OCI-LY3 (cell line): ENCODE measurements around the gene SLC43A2.
A peak's percentile ranks its signal among the peaks of the same experiment; 100 is the strongest.

Experiments
- H2AFZ ChIP-seq: fragments of 200-600, 300-600 bp; shearing (Covaris generic); 2 replicates; pipeline ENCODE4 v1.6.0; 2014; ENCODE audit warnings: antibody characterized with exemption, low read depth, low read length
- H3K27ac ChIP-seq: fragments of 200-600, 300-600 bp; sonication (generic); 2 replicates; pipeline ENCODE4 v1.5.1; 2014; ENCODE audit warnings: mild to moderate bottlenecking, low read length, moderate library complexity, mixed read lengths
- H3K27me3 ChIP-seq: fragments of 200-600, 300-600 bp; sonication (generic); 2 replicates; pipeline ENCODE4 v1.6.1; 2014; ENCODE audit warnings: low read depth, low read length, mixed read lengths
- H3K36me3 ChIP-seq: fragments of 200-600, 300-600 bp; sonication (generic); replicated peaks from 2 replicates; pipeline ENCODE3; 2014; ENCODE audit warnings: low read depth, low read length, mixed read lengths
- H3K4me1 ChIP-seq: fragments of 300-600, 200-600 bp; sonication (generic); 2 replicates; pipeline ENCODE4 v1.6.1; 2014; ENCODE audit warnings: low read length, mixed read lengths
- H3K4me2 ChIP-seq: fragments of 200-600, 300-600 bp; sonication (generic); 2 replicates; pipeline ENCODE4 v1.6.1; 2014; ENCODE audit warnings: low read length, mixed read lengths
- H3K4me3 ChIP-seq: fragments of 300-600, 200-600 bp; sonication (generic); 2 replicates; pipeline ENCODE4 v1.5.1; 2014; ENCODE audit warnings: antibody characterized with exemption, mild to moderate bottlenecking, low read length, moderate library complexity
- H3K79me2 ChIP-seq: fragments of 300-600, 200-600 bp; shearing (Covaris generic); 2 replicates; pipeline ENCODE4 v1.6.1; 2014; ENCODE audit warnings: mild to moderate bottlenecking, low read length, mixed read lengths
- H3K9ac ChIP-seq: fragments of 300-600, 200-600 bp; shearing (Covaris generic); 2 replicates; pipeline ENCODE4 v1.6.0; 2014; ENCODE audit warnings: mild to moderate bottlenecking, low read length, moderate library complexity
- H3K9me3 ChIP-seq: fragments of 200-600, 300-600 bp; shearing (Covaris generic); 2 replicates; pipeline ENCODE4 v1.6.1; 2014; ENCODE audit warnings: low read length, mixed read lengths; ENCODE audit not compliant: insufficient read depth
- H4K20me1 ChIP-seq: fragments of 200-600, 300-600 bp; sonication (generic); 2 replicates; pipeline ENCODE4 v1.6.1; 2016; ENCODE audit warnings: low read length, mixed read lengths; ENCODE audit not compliant: insufficient read depth
- EZH2phosphoT487 ChIP-seq: fragments of 200-600 bp; shearing (Covaris generic); IDR thresholded peaks from 2 replicates; pipeline ENCODE4 v1.6.1; 2018; ENCODE audit warnings: antibody characterized with exemption, mixed run types, low read depth
- TF ChIP-seq, protein P1 (sequence below): fragments of 200-600, 300-600 bp; sonication (generic); IDR thresholded peaks from 2 replicates; pipeline ENCODE4 v1.5.1; 2014; ENCODE audit warnings: antibody characterized with exemption, low read length, low read depth

The SLC43A2 gene

DNA sequence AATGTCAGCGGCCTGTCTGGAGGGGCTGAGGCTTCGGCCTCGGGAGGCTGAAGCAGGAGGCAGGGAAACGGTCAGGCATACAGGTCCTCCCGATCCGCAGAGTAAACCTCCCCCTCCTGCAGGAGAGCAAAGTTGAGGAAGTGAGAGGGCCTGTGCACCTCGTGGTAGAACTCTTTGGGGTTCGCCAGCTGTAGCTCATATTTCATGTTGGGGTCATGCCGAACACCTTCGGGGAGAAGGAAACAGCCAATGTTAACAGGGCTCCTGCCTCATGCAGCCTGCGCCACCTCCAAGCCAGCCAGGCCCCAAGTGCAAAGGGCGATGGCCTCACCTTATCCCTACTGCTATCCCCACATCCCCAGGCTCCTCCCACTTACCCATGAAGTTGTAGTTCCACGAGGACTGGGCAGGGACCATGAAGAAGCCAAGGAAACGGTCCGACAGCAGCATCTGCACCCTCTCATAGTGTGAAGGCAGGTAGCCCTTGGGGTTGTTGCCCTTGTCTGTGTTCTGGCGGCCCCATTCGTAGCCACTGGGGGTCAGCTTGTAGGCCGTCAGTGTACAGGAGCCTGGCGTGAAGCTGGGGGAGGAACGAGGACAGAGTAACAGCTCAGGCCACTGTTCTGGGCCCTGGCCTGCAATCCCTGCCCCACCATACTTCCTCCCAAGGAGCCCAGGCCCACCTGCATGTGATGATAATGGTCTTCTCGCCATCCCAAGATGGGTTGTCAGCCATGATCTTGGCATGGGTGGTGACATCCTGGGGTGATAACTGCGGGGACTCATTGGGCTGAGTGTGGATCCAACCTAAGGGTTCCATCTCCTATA, 22.3 kb upstream of the SLC43A2 start:
- Histone ChIP-seq H3K4me2 (no peak overlapping the region), H3K9ac (no peak overlapping the region), H3K36me3 (peaks cover 30% of the 10 kb centered on the region), H3K27me3 (no peaks in the 10 kb centered on the region), H3K27ac (peak overlapping the region; percentile 28), H3K4me1 (peaks cover 22% of the 10 kb centered on the region), H3K9me3 (no peaks in the 10 kb centered on the region), H3K4me3 (no peak overlapping the region), H4K20me1 (peaks cover 14% of the 10 kb centered on the region; the same call in 1 of the 2 replicates), H2AFZ (no peak overlapping the region), H3K79me2 (no peaks in the 10 kb centered on the region)
- no peak for TF ChIP-seq EZH2phosphoT487
- TF ChIP-seq, protein P1, sequence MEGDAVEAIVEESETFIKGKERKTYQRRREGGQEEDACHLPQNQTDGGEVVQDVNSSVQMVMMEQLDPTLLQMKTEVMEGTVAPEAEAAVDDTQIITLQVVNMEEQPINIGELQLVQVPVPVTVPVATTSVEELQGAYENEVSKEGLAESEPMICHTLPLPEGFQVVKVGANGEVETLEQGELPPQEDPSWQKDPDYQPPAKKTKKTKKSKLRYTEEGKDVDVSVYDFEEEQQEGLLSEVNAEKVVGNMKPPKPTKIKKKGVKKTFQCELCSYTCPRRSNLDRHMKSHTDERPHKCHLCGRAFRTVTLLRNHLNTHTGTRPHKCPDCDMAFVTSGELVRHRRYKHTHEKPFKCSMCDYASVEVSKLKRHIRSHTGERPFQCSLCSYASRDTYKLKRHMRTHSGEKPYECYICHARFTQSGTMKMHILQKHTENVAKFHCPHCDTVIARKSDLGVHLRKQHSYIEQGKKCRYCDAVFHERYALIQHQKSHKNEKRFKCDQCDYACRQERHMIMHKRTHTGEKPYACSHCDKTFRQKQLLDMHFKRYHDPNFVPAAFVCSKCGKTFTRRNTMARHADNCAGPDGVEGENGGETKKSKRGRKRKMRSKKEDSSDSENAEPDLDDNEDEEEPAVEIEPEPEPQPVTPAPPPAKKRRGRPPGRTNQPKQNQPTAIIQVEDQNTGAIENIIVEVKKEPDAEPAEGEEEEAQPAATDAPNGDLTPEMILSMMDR, result no peak

DNA sequence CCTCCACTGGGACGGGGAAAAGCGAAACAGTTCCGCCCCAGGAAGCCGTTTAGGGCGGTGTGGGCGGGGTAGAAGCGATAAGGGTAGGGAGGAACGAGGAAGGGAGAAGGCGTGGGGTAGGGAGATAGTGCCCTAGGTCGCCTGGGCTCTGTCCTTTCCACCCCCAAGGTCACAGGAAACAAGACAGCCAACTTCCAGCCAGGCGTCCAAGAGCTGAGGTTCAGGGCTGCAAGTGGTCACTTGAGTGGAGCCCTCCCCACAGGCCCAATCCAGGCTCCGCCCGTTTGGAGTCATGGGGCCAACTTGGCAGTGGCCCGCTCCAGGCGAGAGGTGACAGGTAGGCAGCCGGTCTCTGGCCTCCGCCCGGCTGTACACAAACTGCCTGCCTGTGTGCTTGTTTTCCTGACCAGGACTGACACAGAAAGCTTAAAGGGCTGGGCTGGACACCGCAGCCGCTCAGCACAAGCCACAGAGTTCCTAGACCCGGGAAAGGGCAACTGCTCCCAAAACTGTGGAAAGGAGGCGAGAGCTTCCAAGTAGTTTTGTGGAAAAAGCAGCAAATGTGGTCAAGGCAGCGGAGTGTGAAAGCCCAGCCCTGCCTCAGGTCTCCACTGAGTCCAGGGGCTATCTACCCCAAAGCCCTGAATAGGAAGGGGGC, 21.3 kb upstream of the SLC43A2 start, which contains the start of gene RILP:
Gene RILP (minus strand): TSS at position 23 of the 658 bp plus-strand sequence. CDS start 62 bp downstream, outside the sequence.
- Histone ChIP-seq H2AFZ (no peak within 1 kb of the TSS), H3K27me3 (no peaks in the 10 kb centered on the region), H3K36me3 (peaks cover 26% of the 10 kb centered on the region), H4K20me1 (peaks cover 14% of the 10 kb centered on the region; the same call in 1 of the 2 replicates), H3K4me1 (peaks cover 25% of the 10 kb centered on the region), H3K27ac (no peak within 1 kb of the TSS; the same call in 1 of the 2 replicates), H3K4me3 (peak within 1 kb of the TSS; percentile 86), H3K9me3 (no peaks in the 10 kb centered on the region), H3K9ac (peak within 1 kb of the TSS; percentile 50), H3K4me2 (peak within 1 kb of the TSS; percentile 92), H3K79me2 (no peaks in the 10 kb centered on the region)
- TF ChIP-seq, protein P1, result no peak
- no peak for TF ChIP-seq EZH2phosphoT487

DNA sequence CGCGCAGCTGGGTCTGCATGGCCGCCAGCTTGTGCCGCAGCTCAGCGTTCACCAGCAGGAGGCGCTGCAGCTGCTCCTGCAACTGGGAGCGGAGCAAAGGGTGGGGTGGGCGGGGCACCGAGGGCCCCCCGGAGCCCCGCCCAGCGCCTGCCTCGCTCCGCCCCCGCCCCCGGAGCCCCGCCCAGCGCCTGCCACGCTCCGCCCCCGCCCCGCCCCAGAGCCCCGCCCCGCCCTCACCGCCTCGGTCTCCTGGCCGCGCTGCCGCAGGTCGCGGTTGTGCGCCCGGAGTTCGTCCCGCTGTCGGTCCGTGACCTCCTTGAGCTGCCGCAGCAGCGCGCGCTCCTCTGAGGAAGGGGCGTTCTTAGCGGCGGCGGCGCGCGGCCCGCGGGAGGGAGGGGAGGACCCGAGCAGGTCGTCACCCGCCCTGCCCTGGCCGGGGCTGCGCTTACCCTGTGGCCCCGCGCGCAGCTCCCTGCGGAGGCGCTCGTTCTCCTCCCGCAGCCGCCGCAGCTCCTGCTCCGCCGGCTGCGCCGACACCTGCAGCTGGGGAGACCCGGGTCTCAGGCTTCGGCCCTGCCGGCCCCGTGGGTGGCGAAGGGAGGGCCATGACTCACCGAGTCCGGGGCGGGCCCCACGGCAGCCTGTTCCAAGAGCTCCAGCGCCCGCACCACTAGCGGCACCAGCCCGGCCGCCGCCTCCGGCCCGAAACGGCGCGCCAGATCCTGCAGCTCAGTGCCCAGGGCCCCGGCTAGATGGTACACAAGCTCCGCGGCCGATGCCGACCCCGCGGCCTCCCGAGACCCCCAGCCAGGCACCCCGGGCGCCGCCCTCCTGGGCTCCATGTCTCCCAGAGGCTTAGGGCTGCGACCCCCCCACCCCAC, 20.6 kb upstream of the SLC43A2 start:
- Histone ChIP-seq H4K20me1 (peaks cover 14% of the 10 kb centered on the region; the same call in 1 of the 2 replicates), H3K9ac (peak overlapping the region; percentile 50), H3K4me2 (peak overlapping the region; percentile 92), H3K36me3 (peaks cover 23% of the 10 kb centered on the region), H3K27me3 (no peaks in the 10 kb centered on the region), H3K4me1 (peaks cover 32% of the 10 kb centered on the region), H3K9me3 (no peaks in the 10 kb centered on the region), H2AFZ (no peak overlapping the region), H3K4me3 (peak overlapping the region; percentile 86), H3K27ac (no peak overlapping the region; the same call in 1 of the 2 replicates), H3K79me2 (no peaks in the 10 kb centered on the region)
- no peak for TF ChIP-seq EZH2phosphoT487
- TF ChIP-seq, protein P1, result peak; percentile 7
